HepG2 (cell line): Measurements from ENCODE around the gene RASGRP2. TPM values are rescaled to one million over a fixed set of nuclear protein-coding genes. Genes with fewer than 3 reads are reported as not detected.

Experiments used
- AHR ChIP-seq: IDR thresholded peaks from 2 replicates; pipeline ENCODE4 v1.6.1; 2018; ENCODE audit warnings: missing genetic modification reagents, missing compliant biosample characterization
- AKAP8 ChIP-seq: sonication (generic); formaldehyde crosslinking; IDR thresholded peaks from 2 replicates; pipeline ENCODE4 v1.5.1; 2020; ENCODE audit warnings: mild to moderate bottlenecking, missing genetic modification reagents
- ELF4 ChIP-seq: sonication (generic); formaldehyde crosslinking; IDR thresholded peaks from 2 replicates; pipeline ENCODE4 v1.5.0; 2020; ENCODE audit warnings: missing genetic modification reagents, mild to moderate bottlenecking, moderate library complexity, borderline replicate concordance
- GTF2F1 ChIP-seq: fragments of 150-350 bp; IDR thresholded peaks from 2 replicates; pipeline ENCODE4 v1.6.1; 2014; ENCODE audit warnings: low read length
- NFYB ChIP-seq: sonication (generic); formaldehyde crosslinking; IDR thresholded peaks from 2 replicates; pipeline ENCODE4 v1.4.0; 2020; ENCODE audit warnings: missing genetic modification reagents
- SAFB2 ChIP-seq: sonication (generic); formaldehyde crosslinking; IDR thresholded peaks from 2 replicates; pipeline ENCODE4 v1.5.1; 2020; ENCODE audit warnings: missing genetic modification reagents, low read depth, mild to moderate bottlenecking, borderline replicate concordance
- ZC3H4 ChIP-seq: sonication (generic); formaldehyde crosslinking; IDR thresholded peaks from 2 replicates; pipeline ENCODE4 v1.4.0; 2020; ENCODE audit warnings: missing genetic modification reagents, borderline replicate concordance
- ZNF616 ChIP-seq: sonication (generic); formaldehyde crosslinking; IDR thresholded peaks from 2 replicates; pipeline ENCODE4 v1.5.0; 2020; ENCODE audit warnings: low read depth, mild to moderate bottlenecking, missing genetic modification reagents
- polyA plus RNA-seq, 8 experiments: library from polyadenylated mRNA; depleted of rRNA in 3 of 8; stranded (reverse) in 7 of 8; unstranded in 1 of 8; fragments of >200 nt; fragmentation: Illumina TruSeq in 4 of 8; extraction: Trizol in 4 of 8; gene quantifications; 2 replicates each; pipeline versions ENCODE4 v1.2.1 to v1.2.3, GENCODE V29; 2011 to 2016; ENCODE audit warnings: low read depth in 4 of 8, missing spikeins in 1 of 8, mixed read lengths in 1 of 8; ENCODE audit not compliant: insufficient read depth in 1 of 8
- total RNA-seq, 5 experiments: library from RNA; depleted of rRNA; stranded (reverse); fragments of >200 nt; fragmentation: Illumina TruSeq; extraction: Trizol; gene quantifications; 2 replicates each; pipeline ENCODE4 v1.2.3, GENCODE V29; 2016; ENCODE audit warnings: low read depth in 1 of 5
- TF ChIP-seq, protein P1 (sequence below): sonication (generic); formaldehyde crosslinking; IDR thresholded peaks from 2 replicates; pipeline ENCODE4 v1.8.0; 2022; ENCODE audit warnings: mild to moderate bottlenecking, missing genetic modification reagents; ENCODE audit not compliant: insufficient replicate concordance
- TF ChIP-seq, protein P2 (sequence below): IDR thresholded peaks from 2 replicates; pipeline ENCODE4 v1.6.1; 2016; ENCODE audit warnings: low read depth, control low read depth
- TF ChIP-seq, protein P3 (sequence below): IDR thresholded peaks from 2 replicates; pipeline ENCODE4 v1.6.1; 2016; ENCODE audit warnings: missing compliant biosample characterization, missing genetic modification reagents, borderline replicate concordance
- TF ChIP-seq, protein P4 (sequence below): sonication (generic); formaldehyde crosslinking; IDR thresholded peaks from 2 replicates; pipeline ENCODE4 v1.4.0; 2020; ENCODE audit warnings: missing genetic modification reagents
- TF ChIP-seq, protein P5 (sequence below): sonication (generic); formaldehyde crosslinking; IDR thresholded peaks from 2 replicates; pipeline ENCODE4 v1.8.0; 2022; ENCODE audit warnings: missing genetic modification reagents, mild to moderate bottlenecking, borderline replicate concordance
- TF ChIP-seq, protein P6 (sequence below): sonication (generic); formaldehyde crosslinking; IDR thresholded peaks from 2 replicates; pipeline ENCODE4 v1.5.1; 2020; ENCODE audit warnings: missing genetic modification reagents, mild to moderate bottlenecking, borderline replicate concordance
- TF ChIP-seq, protein P7 (sequence below): sonication (generic); formaldehyde crosslinking; IDR thresholded peaks from 2 replicates; pipeline ENCODE4 v1.4.0; 2020; ENCODE audit warnings: missing genetic modification reagents, borderline replicate concordance

Gene RASGRP2
- total and polyA plus RNA-seq, 2 of the 13 experiments (the other 11 are each of a cell fraction or from before 2014, with no cell fraction given), result 0.61 TPM; not detected in 1

DNA sequence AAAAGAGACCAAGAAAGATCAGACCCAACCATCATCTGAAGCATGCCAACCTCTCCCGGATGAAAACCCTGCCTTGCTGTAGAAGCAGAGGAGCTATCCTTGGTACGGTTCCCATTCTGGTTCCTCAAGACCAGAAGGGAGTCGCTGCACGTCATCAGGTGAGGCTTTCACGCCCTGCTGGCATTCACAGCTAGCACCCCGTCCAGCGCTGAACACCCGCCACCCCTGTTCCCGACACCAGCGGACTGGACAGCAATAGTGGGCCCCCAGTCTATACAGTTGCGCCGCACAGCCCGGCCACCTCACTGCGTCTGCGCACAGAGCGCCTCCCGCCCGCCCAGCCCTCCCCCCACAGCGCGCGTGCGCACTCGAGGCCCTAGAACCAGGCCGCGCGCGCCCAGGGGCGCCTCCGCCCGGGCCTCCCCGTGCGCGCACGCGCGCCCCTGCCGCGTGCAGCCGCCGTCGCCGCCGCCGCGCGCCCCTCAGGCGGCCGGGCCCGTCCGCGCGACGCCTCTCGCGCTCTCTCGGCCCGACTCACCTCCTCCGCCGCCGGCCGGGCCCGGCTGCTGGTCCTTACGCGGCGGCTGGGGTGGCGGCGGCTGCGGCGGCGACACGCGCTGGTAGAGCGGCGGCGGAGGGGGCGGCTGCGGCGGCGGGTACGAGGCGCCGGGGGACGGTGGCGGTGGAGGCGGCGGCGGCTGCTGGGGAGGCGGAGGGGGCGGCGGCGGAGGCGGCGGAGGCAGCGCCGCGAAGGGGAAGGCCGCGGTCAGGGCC, 33.7 kb upstream of the RASGRP2 start (continued):
- TF ChIP-seq, protein P1, sequence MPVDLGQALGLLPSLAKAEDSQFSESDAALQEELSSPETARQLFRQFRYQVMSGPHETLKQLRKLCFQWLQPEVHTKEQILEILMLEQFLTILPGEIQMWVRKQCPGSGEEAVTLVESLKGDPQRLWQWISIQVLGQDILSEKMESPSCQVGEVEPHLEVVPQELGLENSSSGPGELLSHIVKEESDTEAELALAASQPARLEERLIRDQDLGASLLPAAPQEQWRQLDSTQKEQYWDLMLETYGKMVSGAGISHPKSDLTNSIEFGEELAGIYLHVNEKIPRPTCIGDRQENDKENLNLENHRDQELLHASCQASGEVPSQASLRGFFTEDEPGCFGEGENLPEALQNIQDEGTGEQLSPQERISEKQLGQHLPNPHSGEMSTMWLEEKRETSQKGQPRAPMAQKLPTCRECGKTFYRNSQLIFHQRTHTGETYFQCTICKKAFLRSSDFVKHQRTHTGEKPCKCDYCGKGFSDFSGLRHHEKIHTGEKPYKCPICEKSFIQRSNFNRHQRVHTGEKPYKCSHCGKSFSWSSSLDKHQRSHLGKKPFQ (CRISPR knock-in tag), result no peak
- no peak for TF ChIP-seq ZC3H4 (CRISPR knock-in tag)
- no peak for TF ChIP-seq GTF2F1
- TF ChIP-seq, protein P2, sequence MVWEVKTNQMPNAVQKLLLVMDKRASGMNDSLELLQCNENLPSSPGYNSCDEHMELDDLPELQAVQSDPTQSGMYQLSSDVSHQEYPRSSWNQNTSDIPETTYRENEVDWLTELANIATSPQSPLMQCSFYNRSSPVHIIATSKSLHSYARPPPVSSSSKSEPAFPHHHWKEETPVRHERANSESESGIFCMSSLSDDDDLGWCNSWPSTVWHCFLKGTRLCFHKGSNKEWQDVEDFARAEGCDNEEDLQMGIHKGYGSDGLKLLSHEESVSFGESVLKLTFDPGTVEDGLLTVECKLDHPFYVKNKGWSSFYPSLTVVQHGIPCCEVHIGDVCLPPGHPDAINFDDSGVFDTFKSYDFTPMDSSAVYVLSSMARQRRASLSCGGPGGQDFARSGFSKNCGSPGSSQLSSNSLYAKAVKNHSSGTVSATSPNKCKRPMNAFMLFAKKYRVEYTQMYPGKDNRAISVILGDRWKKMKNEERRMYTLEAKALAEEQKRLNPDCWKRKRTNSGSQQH (CRISPR knock-in tag), result no peak
- no peak for TF ChIP-seq NFYB (CRISPR knock-in tag)
- TF ChIP-seq, protein P3, sequence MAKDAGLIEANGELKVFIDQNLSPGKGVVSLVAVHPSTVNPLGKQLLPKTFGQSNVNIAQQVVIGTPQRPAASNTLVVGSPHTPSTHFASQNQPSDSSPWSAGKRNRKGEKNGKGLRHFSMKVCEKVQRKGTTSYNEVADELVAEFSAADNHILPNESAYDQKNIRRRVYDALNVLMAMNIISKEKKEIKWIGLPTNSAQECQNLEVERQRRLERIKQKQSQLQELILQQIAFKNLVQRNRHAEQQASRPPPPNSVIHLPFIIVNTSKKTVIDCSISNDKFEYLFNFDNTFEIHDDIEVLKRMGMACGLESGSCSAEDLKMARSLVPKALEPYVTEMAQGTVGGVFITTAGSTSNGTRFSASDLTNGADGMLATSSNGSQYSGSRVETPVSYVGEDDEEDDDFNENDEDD (CRISPR knock-in tag), result no peak; the same call in 1 of the 2 replicates
- TF ChIP-seq AKAP8, result no peak
- TF ChIP-seq AHR (CRISPR knock-in tag), result no peak
- TF ChIP-seq, protein P4, sequence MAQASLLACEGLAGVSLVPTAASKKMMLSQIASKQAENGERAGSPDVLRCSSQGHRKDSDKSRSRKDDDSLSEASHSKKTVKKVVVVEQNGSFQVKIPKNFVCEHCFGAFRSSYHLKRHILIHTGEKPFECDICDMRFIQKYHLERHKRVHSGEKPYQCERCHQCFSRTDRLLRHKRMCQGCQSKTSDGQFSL (CRISPR knock-in tag), result no peak
- TF ChIP-seq, protein P5, sequence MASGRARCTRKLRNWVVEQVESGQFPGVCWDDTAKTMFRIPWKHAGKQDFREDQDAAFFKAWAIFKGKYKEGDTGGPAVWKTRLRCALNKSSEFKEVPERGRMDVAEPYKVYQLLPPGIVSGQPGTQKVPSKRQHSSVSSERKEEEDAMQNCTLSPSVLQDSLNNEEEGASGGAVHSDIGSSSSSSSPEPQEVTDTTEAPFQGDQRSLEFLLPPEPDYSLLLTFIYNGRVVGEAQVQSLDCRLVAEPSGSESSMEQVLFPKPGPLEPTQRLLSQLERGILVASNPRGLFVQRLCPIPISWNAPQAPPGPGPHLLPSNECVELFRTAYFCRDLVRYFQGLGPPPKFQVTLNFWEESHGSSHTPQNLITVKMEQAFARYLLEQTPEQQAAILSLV (CRISPR knock-in tag), result no peak
- TF ChIP-seq, protein P6, sequence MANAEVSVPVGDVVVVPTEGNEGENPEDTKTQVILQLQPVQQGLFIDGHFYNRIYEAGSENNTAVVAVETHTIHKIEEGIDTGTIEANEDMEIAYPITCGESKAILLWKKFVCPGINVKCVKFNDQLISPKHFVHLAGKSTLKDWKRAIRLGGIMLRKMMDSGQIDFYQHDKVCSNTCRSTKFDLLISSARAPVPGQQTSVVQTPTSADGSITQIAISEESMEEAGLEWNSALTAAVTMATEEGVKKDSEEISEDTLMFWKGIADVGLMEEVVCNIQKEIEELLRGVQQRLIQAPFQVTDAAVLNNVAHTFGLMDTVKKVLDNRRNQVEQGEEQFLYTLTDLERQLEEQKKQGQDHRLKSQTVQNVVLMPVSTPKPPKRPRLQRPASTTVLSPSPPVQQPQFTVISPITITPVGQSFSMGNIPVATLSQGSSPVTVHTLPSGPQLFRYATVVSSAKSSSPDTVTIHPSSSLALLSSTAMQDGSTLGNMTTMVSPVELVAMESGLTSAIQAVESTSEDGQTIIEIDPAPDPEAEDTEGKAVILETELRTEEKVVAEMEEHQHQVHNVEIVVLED (CRISPR knock-in tag), result 0 out of 2 replicates have a peak, but pooled peaks have one; percentile 39
- TF ChIP-seq ZNF616, result no peak
- no peak for TF ChIP-seq SAFB2
- TF ChIP-seq, protein P7, sequence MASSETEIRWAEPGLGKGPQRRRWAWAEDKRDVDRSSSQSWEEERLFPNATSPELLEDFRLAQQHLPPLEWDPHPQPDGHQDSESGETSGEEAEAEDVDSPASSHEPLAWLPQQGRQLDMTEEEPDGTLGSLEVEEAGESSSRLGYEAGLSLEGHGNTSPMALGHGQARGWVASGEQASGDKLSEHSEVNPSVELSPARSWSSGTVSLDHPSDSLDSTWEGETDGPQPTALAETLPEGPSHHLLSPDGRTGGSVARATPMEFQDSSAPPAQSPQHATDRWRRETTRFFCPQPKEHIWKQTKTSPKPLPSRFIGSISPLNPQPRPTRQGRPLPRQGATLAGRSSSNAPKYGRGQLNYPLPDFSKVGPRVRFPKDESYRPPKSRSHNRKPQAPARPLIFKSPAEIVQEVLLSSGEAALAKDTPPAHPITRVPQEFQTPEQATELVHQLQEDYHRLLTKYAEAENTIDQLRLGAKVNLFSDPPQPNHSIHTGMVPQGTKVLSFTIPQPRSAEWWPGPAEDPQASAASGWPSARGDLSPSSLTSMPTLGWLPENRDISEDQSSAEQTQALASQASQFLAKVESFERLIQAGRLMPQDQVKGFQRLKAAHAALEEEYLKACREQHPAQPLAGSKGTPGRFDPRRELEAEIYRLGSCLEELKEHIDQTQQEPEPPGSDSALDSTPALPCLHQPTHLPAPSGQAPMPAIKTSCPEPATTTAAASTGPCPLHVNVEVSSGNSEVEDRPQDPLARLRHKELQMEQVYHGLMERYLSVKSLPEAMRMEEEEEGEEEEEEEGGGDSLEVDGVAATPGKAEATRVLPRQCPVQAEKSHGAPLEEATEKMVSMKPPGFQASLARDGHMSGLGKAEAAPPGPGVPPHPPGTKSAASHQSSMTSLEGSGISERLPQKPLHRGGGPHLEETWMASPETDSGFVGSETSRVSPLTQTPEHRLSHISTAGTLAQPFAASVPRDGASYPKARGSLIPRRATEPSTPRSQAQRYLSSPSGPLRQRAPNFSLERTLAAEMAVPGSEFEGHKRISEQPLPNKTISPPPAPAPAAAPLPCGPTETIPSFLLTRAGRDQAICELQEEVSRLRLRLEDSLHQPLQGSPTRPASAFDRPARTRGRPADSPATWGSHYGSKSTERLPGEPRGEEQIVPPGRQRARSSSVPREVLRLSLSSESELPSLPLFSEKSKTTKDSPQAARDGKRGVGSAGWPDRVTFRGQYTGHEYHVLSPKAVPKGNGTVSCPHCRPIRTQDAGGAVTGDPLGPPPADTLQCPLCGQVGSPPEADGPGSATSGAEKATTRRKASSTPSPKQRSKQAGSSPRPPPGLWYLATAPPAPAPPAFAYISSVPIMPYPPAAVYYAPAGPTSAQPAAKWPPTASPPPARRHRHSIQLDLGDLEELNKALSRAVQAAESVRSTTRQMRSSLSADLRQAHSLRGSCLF (CRISPR knock-in tag), result no peak
- TF ChIP-seq ELF4 (CRISPR knock-in tag), result no peak
